ENCODE data around the gene KCNG2.

Gene KCNG2

GRCh38 chr18:79943608-79944125, 145.9 kb downstream of the KCNG2 start:
- DNase-seq (ENCODE audit: low read depth): no peak

- DNase-seq (ENCODE audit: low read depth): no peak
Observed at GRCh38 chr18:79944126-79944731, 146.5 kb downstream of the KCNG2 start.

- no peak for DNase-seq (ENCODE audit: low read depth)
Observed at GRCh38 chr18:79944746-79945117, 147.0 kb downstream of the KCNG2 start.

GRCh38 chr18:79945118-79946042, 147.6 kb downstream of the KCNG2 start:
- DNase-seq (ENCODE audit: low read depth): no peak

- peak; percentile 73 for DNase-seq (ENCODE audit: low read depth)
Observed at GRCh38 chr18:79947054-79947755, 149.5 kb downstream of the KCNG2 start.

GRCh38 chr18:79947881-79948610, 150.3 kb downstream of the KCNG2 start:
- peak; percentile 66 for DNase-seq (ENCODE audit: low read depth)

GRCh38 chr18:79948719-79949411, 151.1 kb downstream of the KCNG2 start:
- DNase-seq (ENCODE audit: low read depth): no peak

Data from fibroblast of gingiva (primary cell).